Neuronal stem cell (in vitro differentiated cells): Measurements from ENCODE around the gene UBASH3B.

Source experiments
- DNase-seq: peaks from one replicate; pipeline ENCODE4 v3.0.0-alpha.2; 2013; ENCODE audit warnings: low spot score
- H2AFZ ChIP-seq: one replicate; pipeline ENCODE4 v1.6.1; 2013; ENCODE audit warnings: mild to moderate bottlenecking, low read length, inconsistent platforms
- H2AK5ac ChIP-seq: 2 replicates; pipeline ENCODE4 v1.6.1; 2013; ENCODE audit warnings: low read depth, mild to moderate bottlenecking, inconsistent platforms, low read length, moderate library complexity, mixed read lengths
- H2BK120ac ChIP-seq: 2 replicates; pipeline ENCODE4 v1.6.1; 2013; ENCODE audit warnings: low read depth, mild to moderate bottlenecking, inconsistent platforms, low read length, moderate library complexity, mixed read lengths
- H2BK12ac ChIP-seq: one replicate; pipeline ENCODE4 v1.6.1; 2013; ENCODE audit warnings: low read length, inconsistent platforms
- H2BK15ac ChIP-seq: 2 replicates; pipeline ENCODE4 v1.6.1; 2013; ENCODE audit warnings: mild to moderate bottlenecking, low read length, inconsistent platforms, mixed read lengths
- H2BK5ac ChIP-seq: one replicate; pipeline ENCODE4 v1.6.1; 2013; ENCODE audit warnings: inconsistent platforms, mild to moderate bottlenecking, low read length, moderate library complexity
- H3K14ac ChIP-seq: one replicate; pipeline ENCODE4 v1.6.1; 2013; ENCODE audit warnings: low read length, inconsistent platforms
- H3K18ac ChIP-seq: 2 replicates; pipeline ENCODE4 v1.6.1; 2013; ENCODE audit warnings: low read length, inconsistent platforms
- H3K23ac ChIP-seq: 2 replicates; pipeline ENCODE4 v1.6.1; 2013; ENCODE audit warnings: low read depth, mild to moderate bottlenecking, mixed read lengths, low read length, inconsistent platforms; ENCODE audit not compliant: poor library complexity
- H3K27ac ChIP-seq: replicated peaks from 3 replicates; pipeline ENCODE4 v1.5.1; 2013; ENCODE audit warnings: low read length, inconsistent platforms
- H3K27me3 ChIP-seq, 3 experiments: 2 replicates each; pipeline ENCODE4 v1.6.1; 2013; ENCODE audit warnings: low read length in 3 of 3, mild to moderate bottlenecking in 2 of 3, inconsistent platforms in 1 of 3, low read depth in 1 of 3, mixed read lengths in 1 of 3, moderate library complexity in 1 of 3; ENCODE audit not compliant: control insufficient read depth in 3 of 3, insufficient read depth in 3 of 3
- H3K36me3 ChIP-seq, 2 donors: replicated peaks in 1 of 2; 2 replicates each; pipeline ENCODE4 v1.6.1; 2013; ENCODE audit warnings: low read length in 2 of 2; ENCODE audit not compliant: control insufficient read depth in 2 of 2, insufficient read depth in 2 of 2
- H3K4ac ChIP-seq: 2 replicates; pipeline ENCODE4 v1.6.1; 2013; ENCODE audit warnings: inconsistent platforms, mild to moderate bottlenecking, low read length, moderate library complexity
- H3K4me1 ChIP-seq, 2 donors: 1 replicate in 1 of 2; 2 replicates in 1 of 2; pipeline ENCODE4 v1.6.1; 2013; ENCODE audit warnings: low read length in 2 of 2, low read depth in 1 of 2; ENCODE audit not compliant: control insufficient read depth in 2 of 2, insufficient read depth in 1 of 2
- H3K4me2 ChIP-seq: one replicate; pipeline ENCODE4 v1.6.1; 2013; ENCODE audit warnings: mild to moderate bottlenecking, low read length, inconsistent platforms; ENCODE audit not compliant: insufficient read depth, poor library complexity, severe bottlenecking
- H3K4me3 ChIP-seq, 2 donors: 2 replicates each; pipeline ENCODE4 v1.5.1; 2013; ENCODE audit warnings: low read length in 2 of 2, mild to moderate bottlenecking in 2 of 2, inconsistent platforms in 1 of 2, moderate library complexity in 1 of 2
- H3K79me1 ChIP-seq: one replicate; pipeline ENCODE4 v1.6.1; 2013; ENCODE audit warnings: low read depth, mild to moderate bottlenecking, inconsistent platforms, low read length, moderate library complexity
- H3K9ac ChIP-seq: one replicate; pipeline ENCODE4 v1.6.1; 2013; ENCODE audit warnings: mild to moderate bottlenecking, low read depth, low read length, inconsistent platforms; ENCODE audit not compliant: poor library complexity
- H3K9me3 ChIP-seq, 2 donors: replicated peaks in 1 of 2; 2 replicates each; pipeline versions ENCODE3 to v1.6.1; 2013; ENCODE audit warnings: low read length in 2 of 2, mild to moderate bottlenecking in 2 of 2, inconsistent platforms in 1 of 2, low read depth in 1 of 2, mixed read lengths in 1 of 2, moderate library complexity in 1 of 2; ENCODE audit not compliant: control insufficient read depth in 2 of 2, insufficient read depth in 1 of 2
- H4K8ac ChIP-seq: one replicate; pipeline ENCODE4 v1.6.1; 2013; ENCODE audit warnings: low read depth, mild to moderate bottlenecking, inconsistent platforms, low read length, moderate library complexity
- H4K91ac ChIP-seq: one replicate; pipeline ENCODE4 v1.6.1; 2013; ENCODE audit warnings: low read length, low read depth, mild to moderate bottlenecking, inconsistent platforms; ENCODE audit not compliant: poor library complexity
- WGBS, 2 donors: extraction: QIAGEN DNeasy Blood & Tissue Kit; methylation state at CpG; one replicate each; pipeline ENCODE4 v1.1.7; 2013; ENCODE audit warnings: missing lambda C conversion rate in 2 of 2, mixed read lengths in 1 of 2; ENCODE audit not compliant: insufficient read length in 2 of 2, insufficient replicate concordance in 1 of 2; ENCODE audit errors: extremely low coverage in 2 of 2; 5-methylcytosine and 5-hydroxymethylcytosine counted together

The UBASH3B gene

DNA sequence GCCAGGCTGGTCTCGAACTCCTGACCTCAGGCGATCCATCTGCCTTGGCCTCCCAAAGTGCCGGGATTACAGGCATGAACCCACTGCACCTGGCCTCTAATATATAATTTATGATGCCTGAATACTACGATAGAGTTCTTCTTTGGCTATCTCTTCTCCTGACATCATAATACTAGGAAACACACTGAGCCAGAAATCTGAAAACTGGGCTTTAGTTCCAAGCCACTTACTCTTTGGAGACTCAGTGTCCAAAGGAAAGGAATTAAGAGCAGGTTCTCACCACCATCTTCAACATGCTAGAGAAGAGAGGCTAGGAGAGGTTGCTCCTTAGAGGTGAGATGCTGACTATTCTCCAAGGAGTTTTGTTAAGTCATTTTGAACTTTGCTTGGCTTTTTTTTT is 52.4 kb downstream of the UBASH3B start:
- no peak overlapping the region for H2AK5ac ChIP-seq
- no peak overlapping the region for H3K18ac ChIP-seq
- H2BK12ac ChIP-seq: no peak overlapping the region
- H2AFZ ChIP-seq: no peak overlapping the region
- WGBS, 2 donors: no CpG with 5 or more reads among the region's 4 CpGs
- H3K27ac ChIP-seq: no peak overlapping the region
- H2BK15ac ChIP-seq: no peak overlapping the region
- no peak overlapping the region for H2BK5ac ChIP-seq
- H3K79me1 ChIP-seq: no peaks in the 10 kb centered on the region
- no peak overlapping the region for H3K4me3 ChIP-seq
- H3K4ac ChIP-seq: no peak overlapping the region
- no peak overlapping the region for H3K4me2 ChIP-seq
- no peak overlapping the region for H2BK120ac ChIP-seq
- H3K9ac ChIP-seq: no peak overlapping the region
- H3K9me3 ChIP-seq: no peaks in the 10 kb centered on the region
- peaks cover 0 to 2% of the 10 kb centered on the region in 2 donors for H3K4me1 ChIP-seq
- H3K36me3 ChIP-seq: no peaks in the 10 kb centered on the region
- H4K91ac ChIP-seq: no peak overlapping the region
- H3K27me3 ChIP-seq: no peaks in the 10 kb centered on the region
- H4K8ac ChIP-seq: no peak overlapping the region
- no peak overlapping the region for H3K14ac ChIP-seq
- H3K23ac ChIP-seq: no peak overlapping the region
- no peak for DNase-seq

DNA sequence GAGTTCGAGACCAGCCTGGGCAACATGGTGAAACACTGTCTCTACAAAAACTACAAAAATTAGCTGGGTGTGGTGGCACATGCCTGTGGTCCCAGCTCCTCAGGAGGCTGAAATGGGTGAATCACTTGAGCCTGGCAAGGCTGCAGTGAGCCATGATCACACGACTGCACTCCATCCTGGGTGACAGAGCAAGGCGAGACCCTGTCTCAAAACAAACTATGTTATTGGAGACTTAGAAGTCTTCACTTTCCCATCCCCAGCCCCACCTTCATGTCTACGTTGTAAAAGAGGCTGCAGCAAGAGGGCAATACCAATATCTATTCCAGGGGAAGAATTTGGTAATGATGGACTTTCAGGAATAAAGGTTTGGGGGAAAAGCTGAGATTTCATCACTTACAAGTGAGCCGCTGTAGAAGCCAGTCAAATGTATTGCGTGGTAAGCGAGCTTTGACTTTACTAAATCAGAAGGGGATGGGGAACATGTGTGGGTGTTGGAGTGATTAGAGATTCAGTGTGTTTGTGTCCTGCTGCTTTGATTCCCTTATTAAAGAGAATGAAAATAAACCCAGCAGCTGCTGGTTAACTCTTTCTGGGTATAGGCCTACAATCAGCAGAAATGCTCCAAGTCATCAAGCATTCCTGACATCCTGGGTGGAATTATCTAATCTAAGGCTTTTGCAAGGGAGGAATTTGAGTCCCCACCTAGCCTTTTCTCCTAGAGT is 53.7 kb downstream of the UBASH3B start:
- Histone ChIP-seq H2AK5ac (no peak overlapping the region), H3K79me1 (no peaks in the 10 kb centered on the region), H3K18ac (no peak overlapping the region), H3K9me3 (no peaks in the 10 kb centered on the region), H3K4me1 (peaks cover 0 to 2% of the 10 kb centered on the region in 2 donors), H2BK12ac (no peak overlapping the region), H4K91ac (no peak overlapping the region), H3K4ac (no peak overlapping the region), H3K27ac (no peak overlapping the region), H3K36me3 (no peaks in the 10 kb centered on the region), H3K27me3 (no peaks in the 10 kb centered on the region), H2BK5ac (no peak overlapping the region), H3K4me3 (no peak overlapping the region), H3K14ac (no peak overlapping the region), H3K4me2 (no peak overlapping the region), H3K23ac (no peak overlapping the region), H2BK120ac (no peak overlapping the region), H2AFZ (no peak overlapping the region), H4K8ac (no peak overlapping the region), H3K9ac (no peak overlapping the region), H2BK15ac (no peak overlapping the region)
- no CpG with 5 or more reads among the region's 7 CpGs for WGBS, 2 donors
- no peak for DNase-seq

DNA sequence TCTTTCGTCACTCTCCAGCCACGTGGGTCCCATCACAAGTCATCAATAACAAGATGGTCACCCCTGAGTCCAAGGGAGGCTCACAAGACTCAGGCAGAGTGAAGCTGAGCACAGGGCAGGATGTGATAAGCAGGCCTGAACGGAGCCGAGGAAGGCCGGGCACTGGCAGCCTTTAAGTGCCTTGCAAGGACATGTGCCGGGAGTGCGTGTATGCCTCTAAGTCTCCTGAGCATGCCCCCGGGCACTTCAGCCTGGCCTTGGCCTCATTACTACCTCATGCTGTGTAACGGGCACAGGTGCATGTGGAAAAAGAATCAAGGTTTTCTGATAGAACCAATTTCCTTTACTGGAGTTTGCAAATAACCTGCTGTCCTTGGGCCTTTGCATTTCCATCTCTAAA is 55.8 kb downstream of the UBASH3B start:
- no peak overlapping the region for H2AK5ac ChIP-seq
- peak overlapping the region; percentile 39 for H3K14ac ChIP-seq
- H3K27me3 ChIP-seq: no peaks in the 10 kb centered on the region
- DNase-seq: no peak
- H2BK5ac ChIP-seq: no peak overlapping the region
- H2BK12ac ChIP-seq: no peak overlapping the region
- H2AFZ ChIP-seq: no peak overlapping the region
- H3K4me2 ChIP-seq: no peak overlapping the region
- H3K4ac ChIP-seq: no peak overlapping the region
- H3K4me1 ChIP-seq: peaks cover 0 to 2% of the 10 kb centered on the region in 2 donors
- no peak overlapping the region for H4K91ac ChIP-seq
- H3K27ac ChIP-seq: no peak overlapping the region
- no peak overlapping the region for H2BK15ac ChIP-seq
- no peaks in the 10 kb centered on the region for H3K9me3 ChIP-seq
- WGBS, 2 donors: no CpG with 5 or more reads among the region's 9 CpGs
- H3K9ac ChIP-seq: no peak overlapping the region
- no peak overlapping the region for H3K23ac ChIP-seq
- no peak overlapping the region for H4K8ac ChIP-seq
- no peaks in the 10 kb centered on the region for H3K36me3 ChIP-seq
- no peak overlapping the region for H3K18ac ChIP-seq
- peak overlapping the region in 1 of 2 donors; percentile 8 for H3K4me3 ChIP-seq
- H3K79me1 ChIP-seq: no peaks in the 10 kb centered on the region
- H2BK120ac ChIP-seq: no peak overlapping the region

DNA sequence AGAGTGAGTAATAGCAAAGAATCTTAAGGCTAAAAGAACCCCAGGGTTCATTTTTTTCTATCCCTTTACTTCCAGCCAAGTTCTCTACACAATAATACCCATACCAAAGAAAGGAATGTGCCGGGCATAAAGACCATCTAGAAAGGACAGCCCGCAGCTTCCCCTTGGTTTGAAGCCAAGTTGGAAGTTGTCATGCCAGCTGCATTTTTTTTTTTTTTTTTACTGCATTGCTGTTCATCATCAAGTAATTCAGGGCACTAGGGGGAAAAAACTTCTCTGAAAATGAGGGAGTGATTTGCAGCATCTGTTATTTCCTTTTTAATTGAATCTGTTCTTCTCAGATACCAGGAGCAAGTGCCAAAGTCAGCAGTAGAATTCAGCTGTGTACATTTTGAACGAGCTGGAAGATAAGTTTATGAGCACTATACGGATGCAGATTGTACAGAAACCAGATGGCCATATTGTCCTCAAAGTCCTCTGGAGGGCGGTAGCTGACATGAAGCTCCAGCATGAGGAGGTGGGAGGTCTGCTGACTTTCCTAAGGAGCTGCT is 56.4 kb downstream of the UBASH3B start:
- Histone ChIP-seq H2BK12ac (no peak overlapping the region), H3K36me3 (no peaks in the 10 kb centered on the region), H3K9me3 (no peaks in the 10 kb centered on the region), H3K79me1 (no peaks in the 10 kb centered on the region), H2BK5ac (no peak overlapping the region), H4K91ac (no peak overlapping the region), H3K9ac (no peak overlapping the region), H2AK5ac (no peak overlapping the region), H4K8ac (no peak overlapping the region), H2AFZ (no peak overlapping the region), H3K27ac (no peak overlapping the region), H3K4me1 (peaks cover 0 to 2% of the 10 kb centered on the region in 2 donors), H3K4me3 (no peak overlapping the region), H3K14ac (no peak overlapping the region), H3K4ac (no peak overlapping the region), H3K4me2 (no peak overlapping the region), H3K27me3 (no peaks in the 10 kb centered on the region), H2BK120ac (no peak overlapping the region), H3K23ac (no peak overlapping the region), H2BK15ac (no peak overlapping the region), H3K18ac (no peak overlapping the region)
- no peak for DNase-seq
- WGBS, 2 donors: no CpG with 5 or more reads among the region's 5 CpGs
